HepG2 (cell line): ENCODE results near the gene B3GAT3. TPM values are rescaled to one million over a fixed set of nuclear protein-coding genes. Genes with fewer than 3 reads are reported as not detected.

Experiments used
- AKAP8 ChIP-seq: sonication (generic); formaldehyde crosslinking; IDR thresholded peaks from 2 replicates; pipeline ENCODE4 v1.5.1; 2020; ENCODE audit warnings: mild to moderate bottlenecking, missing genetic modification reagents
- CBX5 ChIP-seq: sonication (generic); formaldehyde crosslinking; IDR thresholded peaks from 2 replicates; pipeline ENCODE4 v1.4.0; 2020; ENCODE audit warnings: missing genetic modification reagents, borderline replicate concordance
- CENPT ChIP-seq: sonication (generic); formaldehyde crosslinking; IDR thresholded peaks from 2 replicates; pipeline ENCODE4 v1.8.0; 2022; ENCODE audit warnings: low read depth, mild to moderate bottlenecking, moderate library complexity, missing genetic modification reagents
- HOXA5 ChIP-seq: sonication (generic); formaldehyde crosslinking; IDR thresholded peaks from 2 replicates; pipeline ENCODE4 v1.4.0; 2020; ENCODE audit warnings: missing genetic modification reagents
- IKZF4 ChIP-seq: sonication (generic); formaldehyde crosslinking; IDR thresholded peaks from 2 replicates; pipeline ENCODE4 v1.5.1; 2020; ENCODE audit warnings: borderline replicate concordance, mild to moderate bottlenecking, low read depth, missing genetic modification reagents; ENCODE audit errors: not compliant biosample characterization
- JDP2 ChIP-seq: sonication (generic); formaldehyde crosslinking; IDR thresholded peaks from 2 replicates; pipeline ENCODE4 v1.8.1; 2022; ENCODE audit warnings: missing genetic modification reagents, borderline replicate concordance
- MBD4 ChIP-seq: IDR thresholded peaks from 2 replicates; pipeline ENCODE4 v1.6.1; 2012; ENCODE audit warnings: low read length, inconsistent platforms, borderline replicate concordance
- MLX ChIP-seq: IDR thresholded peaks from 2 replicates; pipeline ENCODE4 v1.6.1; 2016
- PAWR ChIP-seq: sonication (generic); formaldehyde crosslinking; IDR thresholded peaks from 2 replicates; pipeline ENCODE4 v1.4.0; 2020; ENCODE audit warnings: missing genetic modification reagents, mild to moderate bottlenecking, borderline replicate concordance
- POGK ChIP-seq: sonication (generic); formaldehyde crosslinking; conservative IDR thresholded peaks from 2 replicates; pipeline ENCODE4 v1.8.0; 2022; ENCODE audit warnings: mild to moderate bottlenecking, moderate library complexity, missing genetic modification reagents
- SNAPC2 ChIP-seq: sonication (generic); formaldehyde crosslinking; IDR thresholded peaks from 2 replicates; pipeline ENCODE4 v1.8.1; 2022; ENCODE audit warnings: mild to moderate bottlenecking, missing genetic modification reagents
- SOX6 ChIP-seq, 2 experiments: fragments of 450-650 bp in 1 of 2; sonication (generic) in 1 of 2; formaldehyde crosslinking in 1 of 2; IDR thresholded peaks; 2 replicates each; pipeline versions ENCODE4 v1.4.0 to v1.6.1; 2017 to 2020; ENCODE audit warnings: antibody characterized with exemption in 1 of 2, mild to moderate bottlenecking in 1 of 2, missing genetic modification reagents in 1 of 2
- TRIM24 ChIP-seq: sonication (generic); formaldehyde crosslinking; IDR thresholded peaks from 2 replicates; pipeline ENCODE4 v1.8.0; 2022; ENCODE audit warnings: mild to moderate bottlenecking, missing genetic modification reagents
- ZBED4 ChIP-seq: sonication (generic); formaldehyde crosslinking; IDR thresholded peaks from 2 replicates; pipeline ENCODE4 v1.4.0; 2020; ENCODE audit warnings: missing genetic modification reagents, borderline replicate concordance
- ZNF101 ChIP-seq: sonication (generic); formaldehyde crosslinking; IDR thresholded peaks from 2 replicates; pipeline ENCODE4 v1.4.0; 2020; ENCODE audit warnings: mild to moderate bottlenecking, low read depth, missing genetic modification reagents, borderline replicate concordance
- ZNF333 ChIP-seq: sonication (generic); formaldehyde crosslinking; IDR thresholded peaks from 2 replicates; pipeline ENCODE4 v1.4.0; 2020; ENCODE audit warnings: mild to moderate bottlenecking, missing genetic modification reagents, borderline replicate concordance
- ZNF430 ChIP-seq: sonication (generic); formaldehyde crosslinking; IDR thresholded peaks from 2 replicates; pipeline ENCODE4 v1.9.0; 2021; ENCODE audit warnings: mild to moderate bottlenecking, missing genetic modification reagents
- ZNF496 ChIP-seq: sonication (generic); formaldehyde crosslinking; IDR thresholded peaks from 2 replicates; pipeline ENCODE4 v1.8.1; 2023; ENCODE audit warnings: mild to moderate bottlenecking, moderate library complexity, missing genetic modification reagents; ENCODE audit not compliant: insufficient replicate concordance
- ZNF570 ChIP-seq: sonication (generic); formaldehyde crosslinking; IDR thresholded peaks from 2 replicates; pipeline ENCODE4 v1.4.0; 2020; ENCODE audit warnings: mild to moderate bottlenecking, missing genetic modification reagents, borderline replicate concordance
- ZNF782 ChIP-seq: sonication (generic); formaldehyde crosslinking; IDR thresholded peaks from 2 replicates; pipeline ENCODE4 v1.4.0; 2020; ENCODE audit warnings: missing genetic modification reagents, mild to moderate bottlenecking, borderline replicate concordance
- polyA plus RNA-seq, 8 experiments: library from polyadenylated mRNA; depleted of rRNA in 3 of 8; stranded (reverse) in 7 of 8; unstranded in 1 of 8; fragments of >200 nt; fragmentation: Illumina TruSeq in 4 of 8; extraction: Trizol in 4 of 8; gene quantifications; 2 replicates each; pipeline versions ENCODE4 v1.2.1 to v1.2.3, GENCODE V29; 2011 to 2016; ENCODE audit warnings: low read depth in 4 of 8, missing spikeins in 1 of 8, mixed read lengths in 1 of 8; ENCODE audit not compliant: insufficient read depth in 1 of 8
- total RNA-seq, 5 experiments: library from RNA; depleted of rRNA; stranded (reverse); fragments of >200 nt; fragmentation: Illumina TruSeq; extraction: Trizol; gene quantifications; 2 replicates each; pipeline ENCODE4 v1.2.3, GENCODE V29; 2016; ENCODE audit warnings: low read depth in 1 of 5

The B3GAT3 gene
- total and polyA plus RNA-seq, 2 of the 13 experiments (the other 11 are each of a cell fraction or from before 2014, with no cell fraction given) = 21.3 to 26.1 TPM

GRCh38 chr11:62573592-62574362 is 48.0 kb downstream of the B3GAT3 start, which contains the start of gene EEF1G (continued):
- TF ChIP-seq ZBED4 (no peak; the same call in none of the 2 replicates), IKZF4 (no peak), PAWR (CRISPR knock-in tag) (no peak), SNAPC2 (CRISPR knock-in tag) (no peak), MBD4 (no peak), ZNF430 (CRISPR knock-in tag) (peak; percentile 92), ZNF496 (CRISPR knock-in tag) (no peak), MLX (CRISPR knock-in tag) (0 out of 2 replicates have a peak, but pooled peaks have one; percentile 10), CBX5 (CRISPR knock-in tag) (no peak), ZNF570 (no peak), POGK (no peak; the same call in 1 of the 2 replicates), ZNF782 (CRISPR knock-in tag) (no peak; the same call in 1 of the 2 replicates), SOX6 (IDR thresholded peaks at IDR 0.05) (no peak), SOX6 (CRISPR knock-in tag; IDR thresholded peaks at IDR 0.05) (peak; percentile 35; the same call in 1 of the 2 replicates), JDP2 (no peak), ZNF333 (no peak), AKAP8 (CRISPR knock-in tag) (0 out of 2 replicates have a peak, but pooled peaks have one; percentile 16), HOXA5 (CRISPR knock-in tag) (no peak; the same call in 1 of the 2 replicates), ZNF101 (CRISPR knock-in tag) (no peak), TRIM24 (CRISPR knock-in tag) (no peak), CENPT (no peak)
